MM.1S (cell line): ENCODE measurements around the gene OPRL1.

Source experiments
- DNase-seq: peaks from one replicate; pipeline ENCODE4 v3.0.0-alpha.2; 2015
- H2AFZ ChIP-seq: fragments of 300-600 bp; sonication (generic); 2 replicates; pipeline ENCODE4 v1.6.0; 2016; ENCODE audit warnings: antibody characterized with exemption, low read length
- H3F3A ChIP-seq: fragments of 300-600 bp; sonication (generic); 2 replicates; pipeline ENCODE4 v1.6.1; 2016; ENCODE audit warnings: mild to moderate bottlenecking, antibody characterized with exemption, low read length, moderate library complexity, mixed read lengths; ENCODE audit not compliant: insufficient read depth
- H3K27ac ChIP-seq: fragments of 300-600 bp; sonication (generic); 2 replicates; pipeline ENCODE4 v1.5.1; 2016; ENCODE audit warnings: mild to moderate bottlenecking, low read length
- H3K27me3 ChIP-seq: fragments of 300-600 bp; sonication (generic); replicated peaks from 2 replicates; pipeline ENCODE4 v1.6.0; 2016; ENCODE audit warnings: low read length; ENCODE audit not compliant: insufficient read depth
- H3K36me3 ChIP-seq: fragments of 300-600 bp; sonication (generic); replicated peaks from 2 replicates; pipeline ENCODE4 v1.6.1; 2016; ENCODE audit warnings: mild to moderate bottlenecking, low read length, mixed read lengths; ENCODE audit not compliant: insufficient read depth
- H3K4me1 ChIP-seq: fragments of 300-600 bp; sonication (generic); 2 replicates; pipeline ENCODE4 v1.6.1; 2016; ENCODE audit warnings: low read length, mixed read lengths
- H3K4me2 ChIP-seq: fragments of 300-600 bp; sonication (generic); 2 replicates; pipeline ENCODE4 v1.6.0; 2016; ENCODE audit warnings: low read depth, low read length
- H3K4me3 ChIP-seq: fragments of 300-600 bp; sonication (generic); 2 replicates; pipeline ENCODE4 v1.5.1; 2016; ENCODE audit warnings: low read length, mixed read lengths
- H3K79me2 ChIP-seq: fragments of 300-600 bp; sonication (generic); 2 replicates; pipeline ENCODE4 v1.6.1; 2016; ENCODE audit warnings: mixed run types, low read length, mixed read lengths
- H3K9ac ChIP-seq: fragments of 300-600 bp; sonication (generic); 2 replicates; pipeline ENCODE4 v1.6.1; 2016; ENCODE audit warnings: low read length, mixed read lengths
- H3K9me2 ChIP-seq: fragments of 300-600 bp; sonication (generic); replicated peaks from 2 replicates; pipeline ENCODE4 v1.6.1; 2016; ENCODE audit warnings: mild to moderate bottlenecking, low read length, mixed read lengths; ENCODE audit not compliant: insufficient read depth
- H3K9me3 ChIP-seq: fragments of 300-600 bp; sonication (generic); replicated peaks from 2 replicates; pipeline ENCODE4 v1.6.1; 2016; ENCODE audit warnings: mild to moderate bottlenecking, low read length, mixed read lengths; ENCODE audit not compliant: insufficient read depth
- H4K20me1 ChIP-seq: fragments of 300-600 bp; sonication (generic); 2 replicates; pipeline ENCODE4 v1.6.1; 2016; ENCODE audit warnings: mild to moderate bottlenecking, low read length, moderate library complexity, mixed read lengths; ENCODE audit not compliant: insufficient read depth
- CTCF ChIP-seq: fragments of 300-600 bp; sonication (generic); IDR thresholded peaks from 2 replicates; pipeline ENCODE4 v1.5.1; 2016; ENCODE audit warnings: antibody characterized with exemption, low read length, mixed read lengths
- EZH2 ChIP-seq: fragments of 300-600 bp; sonication (generic); optimal IDR thresholded peaks from 2 replicates; pipeline ENCODE3; 2017; ENCODE audit warnings: low read depth, mild to moderate bottlenecking, antibody characterized with exemption, low read length, mixed read lengths
- EZH2phosphoT487 ChIP-seq: fragments of 300-600 bp; sonication (generic); IDR thresholded peaks from 2 replicates; pipeline ENCODE4 v1.6.1; 2018; ENCODE audit warnings: antibody characterized with exemption, low read length

OPRL1 gene

GRCh38 chr20:64099880-64100565, 20.1 kb downstream of the OPRL1 start:
- no peak overlapping the region for H2AFZ ChIP-seq
- peaks cover 77% of the 10 kb centered on the region for H3K27me3 ChIP-seq
- no peak for TF ChIP-seq EZH2
- TF ChIP-seq EZH2phosphoT487 = no peak
- no peak for TF ChIP-seq CTCF
- peaks cover 13% of the 10 kb centered on the region for H3K4me1 ChIP-seq
- no peaks in the 10 kb centered on the region for H4K20me1 ChIP-seq
- no peak overlapping the region for H3K4me3 ChIP-seq
- peak; percentile 25 for DNase-seq
- H3K9ac ChIP-seq = no peak overlapping the region
- peak overlapping the region; percentile 21; the same call in 1 of the 2 replicates for H3K27ac ChIP-seq
- no peaks in the 10 kb centered on the region for H3K9me2 ChIP-seq
- H3K4me2 ChIP-seq = peak overlapping the region; percentile 25; the same call in 1 of the 2 replicates
- H3K79me2 ChIP-seq = no peaks in the 10 kb centered on the region
- H3K36me3 ChIP-seq = no peaks in the 10 kb centered on the region
- no peaks in the 10 kb centered on the region for H3F3A ChIP-seq
- H3K9me3 ChIP-seq = no peaks in the 10 kb centered on the region

- DNase-seq = no peak
Observed at GRCh38 chr20:64100566-64100888, 20.6 kb downstream of the OPRL1 start.

DNA sequence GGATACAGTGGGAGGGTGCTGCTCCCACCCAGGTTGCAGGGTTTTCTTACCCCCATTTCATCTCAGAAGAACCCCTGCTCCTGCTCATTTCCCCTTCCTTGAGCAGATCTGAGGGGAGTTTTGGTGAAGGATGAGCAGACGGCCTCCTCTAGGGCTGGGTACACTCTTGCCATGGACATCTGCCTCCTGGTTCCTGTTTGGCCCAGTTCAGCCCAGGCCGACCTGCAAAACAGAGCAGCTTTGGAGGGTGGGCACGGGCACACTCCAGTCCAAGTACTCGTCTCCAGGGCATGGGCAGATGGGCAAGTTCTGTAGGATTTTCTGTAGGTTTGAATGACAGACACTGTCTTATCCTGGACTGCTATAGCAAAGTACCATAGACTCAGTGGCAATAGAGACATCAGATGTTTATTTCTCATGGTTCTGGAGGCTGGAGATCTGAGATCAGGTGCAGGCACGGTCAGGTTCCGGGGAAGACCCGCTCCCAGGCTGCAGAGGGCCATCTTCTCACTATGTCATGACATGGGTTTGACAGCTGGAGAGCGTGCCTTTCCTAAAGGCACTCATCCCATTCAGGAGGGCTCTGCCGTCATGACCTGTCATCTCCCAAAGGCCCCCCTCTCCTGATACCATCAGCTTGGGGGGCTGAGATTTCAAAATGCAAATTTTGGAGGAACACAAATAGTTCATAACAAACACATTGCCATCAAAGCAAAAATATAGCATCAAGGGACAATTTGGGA, 21.2 kb downstream of the OPRL1 start:
- Histone ChIP-seq H3F3A (no peaks in the 10 kb centered on the region), H3K27me3 (peaks cover 76% of the 10 kb centered on the region), H3K27ac (no peak overlapping the region), H3K9me2 (no peaks in the 10 kb centered on the region), H4K20me1 (no peaks in the 10 kb centered on the region), H3K36me3 (no peaks in the 10 kb centered on the region), H3K9ac (no peak overlapping the region), H3K4me1 (peaks cover 13% of the 10 kb centered on the region), H2AFZ (no peak overlapping the region), H3K4me2 (no peak overlapping the region), H3K9me3 (no peaks in the 10 kb centered on the region), H3K79me2 (no peaks in the 10 kb centered on the region), H3K4me3 (no peak overlapping the region)
- no peak for DNase-seq
- TF ChIP-seq EZH2 (no peak), EZH2phosphoT487 (no peak), CTCF (no peak)

More at GRCh38 chr20:64100566-64100888, 20.6 kb downstream of the OPRL1 start:
- Histone ChIP-seq H3F3A (no peaks in the 10 kb centered on the region), H4K20me1 (no peaks in the 10 kb centered on the region), H3K9ac (no peak overlapping the region), H3K9me3 (no peaks in the 10 kb centered on the region), H3K36me3 (no peaks in the 10 kb centered on the region), H2AFZ (no peak overlapping the region), H3K4me3 (no peak overlapping the region), H3K9me2 (no peaks in the 10 kb centered on the region), H3K4me2 (no peak overlapping the region), H3K4me1 (peaks cover 13% of the 10 kb centered on the region), H3K79me2 (no peaks in the 10 kb centered on the region), H3K27me3 (peaks cover 77% of the 10 kb centered on the region), H3K27ac (peak overlapping the region; percentile 21; the same call in 1 of the 2 replicates)
- no peak for TF ChIP-seq CTCF
- no peak for TF ChIP-seq EZH2
